IPS-20b (cell line): ENCODE results near the gene NDP.

Experiments used
- H3K27ac ChIP-seq: one replicate; pipeline ENCODE4 v1.5.1; 2013; ENCODE audit warnings: low read length
- H3K27me3 ChIP-seq: 2 replicates; pipeline ENCODE4 v1.6.1; 2013; ENCODE audit warnings: mild to moderate bottlenecking, low read length, inconsistent platforms; ENCODE audit not compliant: insufficient read depth
- H3K36me3 ChIP-seq: 2 replicates; pipeline ENCODE4 v1.6.1; 2013; ENCODE audit warnings: low read depth, mild to moderate bottlenecking, inconsistent platforms, low read length, moderate library complexity; ENCODE audit not compliant: insufficient read depth
- H3K4me1 ChIP-seq: 2 replicates; pipeline ENCODE4 v1.6.1; 2013; ENCODE audit warnings: mild to moderate bottlenecking, control low read depth, inconsistent platforms, low read length, moderate library complexity; ENCODE audit not compliant: insufficient read depth
- H3K4me3 ChIP-seq: 2 replicates; pipeline ENCODE4 v1.5.1; 2013; ENCODE audit warnings: mild to moderate bottlenecking, low read length, inconsistent platforms
- H3K9ac ChIP-seq: 2 replicates; pipeline ENCODE4 v1.6.1; 2013; ENCODE audit warnings: low read depth, mild to moderate bottlenecking, inconsistent platforms, low read length, moderate library complexity
- H3K9me3 ChIP-seq: 2 replicates; pipeline ENCODE4 v1.6.1; 2013; ENCODE audit warnings: mild to moderate bottlenecking, low read depth, low read length, inconsistent platforms; ENCODE audit not compliant: insufficient read depth

NDP gene

GRCh38 chrX:43969504-43970501, 3.4 kb downstream of the NDP start:
- H3K9me3 ChIP-seq: no peaks in the 10 kb centered on the region
- H3K9ac ChIP-seq: no peak overlapping the region; the same call in 1 of the 2 replicates
- H3K4me1 ChIP-seq: peaks cover 11% of the 10 kb centered on the region; the same call in 1 of the 2 replicates
- no peak overlapping the region for H3K4me3 ChIP-seq
- peaks cover 31% of the 10 kb centered on the region for H3K27me3 ChIP-seq
- H3K27ac ChIP-seq: no peak overlapping the region
- no peaks in the 10 kb centered on the region for H3K36me3 ChIP-seq

- Histone ChIP-seq H3K27me3 (peaks cover 17% of the 10 kb centered on the region), H3K27ac (no peak overlapping the region), H3K9me3 (no peaks in the 10 kb centered on the region), H3K9ac (no peak overlapping the region), H3K36me3 (no peaks in the 10 kb centered on the region), H3K4me1 (peaks cover 11% of the 10 kb centered on the region; the same call in 1 of the 2 replicates), H3K4me3 (no peak overlapping the region)
Observed at GRCh38 chrX:43968359-43968781, 4.8 kb downstream of the NDP start.

- Histone ChIP-seq H3K9ac (no peak overlapping the region), H3K4me1 (peaks cover 5% of the 10 kb centered on the region; the same call in 1 of the 2 replicates)
Observed at GRCh38 chrX:43964936-43965335, 8.3 kb downstream of the NDP start.

GRCh38 chrX:43963726-43964125, 9.5 kb downstream of the NDP start:
- no peaks in the 10 kb centered on the region for H3K4me1 ChIP-seq
- H3K27ac ChIP-seq: no peak overlapping the region
- H3K9ac ChIP-seq: no peak overlapping the region
- H3K9me3 ChIP-seq: no peaks in the 10 kb centered on the region
- no peaks in the 10 kb centered on the region for H3K36me3 ChIP-seq
- no peak overlapping the region for H3K4me3 ChIP-seq
- no peaks in the 10 kb centered on the region for H3K27me3 ChIP-seq

More at GRCh38 chrX:43964936-43965335, 8.3 kb downstream of the NDP start:
- Histone ChIP-seq H3K27ac (no peak overlapping the region), H3K4me3 (no peak overlapping the region), H3K27me3 (no peaks in the 10 kb centered on the region), H3K36me3 (no peaks in the 10 kb centered on the region), H3K9me3 (no peaks in the 10 kb centered on the region)

GRCh38 chrX:43962636-43963035, 10.6 kb downstream of the NDP start:
- no peak overlapping the region for H3K9ac ChIP-seq
- H3K4me3 ChIP-seq: no peak overlapping the region
- no peaks in the 10 kb centered on the region for H3K27me3 ChIP-seq
- H3K27ac ChIP-seq: no peak overlapping the region
- no peaks in the 10 kb centered on the region for H3K4me1 ChIP-seq
- H3K9me3 ChIP-seq: no peaks in the 10 kb centered on the region
- H3K36me3 ChIP-seq: no peaks in the 10 kb centered on the region

GRCh38 chrX:43961699-43962098, 11.5 kb downstream of the NDP start:
- Histone ChIP-seq H3K9ac (no peak overlapping the region), H3K4me1 (no peaks in the 10 kb centered on the region), H3K4me3 (no peak overlapping the region), H3K36me3 (no peaks in the 10 kb centered on the region), H3K27me3 (no peaks in the 10 kb centered on the region), H3K9me3 (no peaks in the 10 kb centered on the region), H3K27ac (no peak overlapping the region)

GRCh38 chrX:43958529-43958928, 14.7 kb downstream of the NDP start:
- no peaks in the 10 kb centered on the region for H3K36me3 ChIP-seq
- H3K4me1 ChIP-seq: no peaks in the 10 kb centered on the region
- H3K4me3 ChIP-seq: no peak overlapping the region
- no peaks in the 10 kb centered on the region for H3K9me3 ChIP-seq
- no peak overlapping the region for H3K9ac ChIP-seq
- H3K27ac ChIP-seq: no peak overlapping the region
- H3K27me3 ChIP-seq: no peaks in the 10 kb centered on the region

GRCh38 chrX:43956034-43956433, 17.2 kb downstream of the NDP start:
- Histone ChIP-seq H3K9me3 (no peaks in the 10 kb centered on the region), H3K9ac (no peak overlapping the region), H3K4me3 (no peak overlapping the region), H3K27ac (no peak overlapping the region), H3K36me3 (no peaks in the 10 kb centered on the region), H3K27me3 (no peaks in the 10 kb centered on the region), H3K4me1 (no peaks in the 10 kb centered on the region)

- Histone ChIP-seq H3K36me3 (no peaks in the 10 kb centered on the region), H3K27me3 (no peaks in the 10 kb centered on the region), H3K4me3 (no peak overlapping the region), H3K4me1 (no peaks in the 10 kb centered on the region; the same call in 1 of the 2 replicates), H3K9me3 (no peaks in the 10 kb centered on the region), H3K27ac (no peak overlapping the region), H3K9ac (no peak overlapping the region)
Observed at GRCh38 chrX:43953218-43953617, 20.0 kb downstream of the NDP start.

- H3K9me3 ChIP-seq: no peaks in the 10 kb centered on the region
- H3K9ac ChIP-seq: no peak overlapping the region
- no peaks in the 10 kb centered on the region for H3K36me3 ChIP-seq
- H3K27ac ChIP-seq: no peak overlapping the region
- no peak overlapping the region for H3K4me3 ChIP-seq
- H3K4me1 ChIP-seq: no peaks in the 10 kb centered on the region; the same call in 1 of the 2 replicates
- no peaks in the 10 kb centered on the region for H3K27me3 ChIP-seq
Observed at GRCh38 chrX:43949669-43950068, 23.5 kb downstream of the NDP start.

- Histone ChIP-seq H3K36me3 (no peaks in the 10 kb centered on the region), H3K4me3 (no peak overlapping the region), H3K27ac (no peak overlapping the region), H3K4me1 (no peaks in the 10 kb centered on the region), H3K9ac (no peak overlapping the region), H3K27me3 (no peaks in the 10 kb centered on the region), H3K9me3 (no peaks in the 10 kb centered on the region)
Observed at GRCh38 chrX:43940816-43941474, 32.2 kb downstream of the NDP start.
